IPS-NIHi7 (cell line): Measurements from ENCODE around the gene NAV2.
A peak's percentile ranks its signal among the peaks of the same experiment; 100 is the strongest.

Source experiments
- DNase-seq: peaks from one replicate; pipeline ENCODE4 v3.0.0; 2012; ENCODE audit warnings: mixed read lengths; ENCODE audit errors: extremely low spot score

The NAV2 gene

DNA sequence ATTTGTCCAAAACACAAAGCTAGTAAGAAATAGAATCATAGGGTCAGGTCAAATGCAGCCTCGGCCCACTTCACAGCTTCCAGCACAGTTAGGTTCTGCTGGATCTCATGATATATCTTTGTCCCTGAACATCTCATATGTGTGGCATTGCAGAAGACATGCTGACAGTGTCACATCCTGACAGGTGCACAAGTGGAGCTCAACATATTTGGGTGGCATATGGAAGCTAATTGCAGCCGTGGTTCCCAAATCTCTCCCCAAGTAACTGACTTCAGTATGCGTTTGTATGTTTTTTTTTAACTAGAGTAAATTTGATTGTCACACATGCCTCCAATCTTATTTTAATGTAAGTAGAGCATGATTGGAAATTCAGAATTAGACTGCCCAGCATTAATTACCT, 33.4 kb downstream of the NAV2 start:
- no peak for DNase-seq

DNA sequence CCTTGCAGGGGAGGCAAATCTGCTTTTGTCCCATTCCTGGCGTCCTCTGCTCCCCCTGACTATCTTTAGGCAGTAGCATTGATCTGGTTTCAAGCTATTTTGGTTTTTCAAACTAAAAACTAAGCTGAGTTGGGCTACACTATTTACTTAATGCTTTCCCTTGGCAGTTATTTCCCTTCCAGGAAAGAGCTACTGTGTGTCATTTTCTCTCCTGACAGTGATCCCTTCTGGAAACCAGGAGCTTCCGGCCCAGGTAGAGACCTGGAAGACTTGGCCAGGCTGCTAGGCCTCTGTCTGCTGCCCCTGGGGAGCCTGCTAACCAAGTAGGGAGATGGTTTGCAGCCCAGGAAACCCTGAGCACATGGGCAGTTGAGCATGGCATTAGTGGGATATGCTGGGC, 35.0 kb downstream of the NAV2 start:
- DNase-seq, result no peak

DNA sequence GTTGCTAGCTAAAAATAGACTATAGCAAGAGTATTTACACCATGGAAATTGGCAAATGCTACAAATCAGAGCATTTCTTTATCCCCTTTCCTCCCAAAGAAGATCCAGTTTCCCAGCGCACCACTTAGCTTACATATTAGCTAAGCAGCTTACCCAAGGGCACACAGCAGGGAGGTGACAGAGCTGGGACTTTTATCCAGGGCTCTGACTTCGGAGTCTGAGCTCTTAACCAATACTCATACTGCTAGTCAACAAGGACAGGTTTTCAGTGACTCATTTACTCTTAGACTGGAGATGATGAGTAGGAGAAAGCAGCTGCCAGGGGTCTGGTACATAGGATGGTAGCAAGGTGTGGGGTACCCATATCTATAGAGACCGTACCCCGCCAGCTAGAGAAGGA, 38.4 kb downstream of the NAV2 start:
- no peak for DNase-seq

DNA sequence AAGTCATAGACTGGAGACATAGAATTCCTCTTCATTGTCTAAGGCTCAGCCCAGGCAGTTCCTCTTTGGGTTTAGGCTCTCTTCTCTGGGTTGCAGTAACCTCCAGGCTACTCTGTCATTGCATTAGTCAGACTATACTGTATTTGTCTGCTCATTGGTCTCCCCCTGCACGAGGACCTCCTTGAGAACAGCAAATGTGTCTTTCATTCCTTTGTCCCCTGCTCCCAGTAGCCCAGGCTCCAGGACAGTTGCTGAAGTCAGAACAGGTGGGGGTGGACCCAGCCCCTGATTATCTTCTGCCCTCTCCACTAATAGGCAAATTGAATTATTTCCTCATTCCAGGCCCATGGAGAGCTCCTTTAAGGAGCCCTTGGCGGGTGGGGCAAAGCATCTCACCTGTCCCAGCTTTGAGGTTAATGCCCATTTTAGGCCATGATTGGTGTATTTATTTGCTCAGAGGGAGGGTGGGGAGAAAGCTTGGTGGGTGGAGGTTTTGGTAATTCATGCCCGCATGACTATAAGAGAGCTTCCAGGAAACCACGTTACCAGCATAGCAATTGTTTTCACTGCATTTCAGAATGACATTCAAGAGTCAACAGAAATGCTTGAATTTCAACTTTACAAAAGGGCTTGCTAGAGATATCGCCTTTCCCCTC, 40.9 kb downstream of the NAV2 start:
- DNase-seq, result no peak

DNA sequence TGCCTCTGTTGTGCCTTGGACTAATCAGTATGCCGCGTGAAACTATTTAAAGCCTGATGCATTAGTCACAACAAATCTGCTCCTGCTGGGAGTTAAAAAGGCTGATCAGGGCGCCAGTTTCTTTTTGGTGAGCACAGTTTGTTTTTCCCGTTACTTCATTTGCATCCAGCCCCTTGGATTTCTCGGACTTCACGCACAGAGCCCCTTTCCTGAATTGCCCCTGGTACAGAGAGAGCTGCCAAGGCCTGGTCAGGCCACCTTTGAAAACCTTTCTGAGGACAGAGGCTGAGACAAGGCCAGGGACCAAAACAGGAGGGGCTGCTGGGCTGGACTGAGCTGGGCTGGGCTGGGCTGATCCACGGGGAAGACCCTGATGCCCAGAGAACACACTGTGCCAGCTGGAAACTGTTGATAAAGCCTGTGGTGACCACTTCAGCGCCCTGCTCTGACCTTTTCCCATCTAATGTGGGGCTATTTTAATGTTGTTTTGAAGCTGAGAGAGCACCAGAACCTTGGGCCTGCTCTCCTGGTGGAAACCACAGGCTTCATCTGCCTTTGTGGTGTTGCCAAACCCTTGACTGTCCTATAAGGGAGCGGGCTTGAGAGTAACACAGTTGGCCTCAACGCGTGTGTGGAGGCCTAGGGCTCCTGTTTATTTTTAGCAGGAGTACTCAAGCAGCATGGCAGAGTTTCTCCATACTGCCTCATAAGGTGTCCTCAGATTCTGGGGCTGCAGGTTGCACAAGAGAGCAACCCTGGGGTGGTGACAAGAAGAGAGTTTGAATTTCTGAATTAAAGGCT, 44.2 kb downstream of the NAV2 start:
- no peak for DNase-seq

DNA sequence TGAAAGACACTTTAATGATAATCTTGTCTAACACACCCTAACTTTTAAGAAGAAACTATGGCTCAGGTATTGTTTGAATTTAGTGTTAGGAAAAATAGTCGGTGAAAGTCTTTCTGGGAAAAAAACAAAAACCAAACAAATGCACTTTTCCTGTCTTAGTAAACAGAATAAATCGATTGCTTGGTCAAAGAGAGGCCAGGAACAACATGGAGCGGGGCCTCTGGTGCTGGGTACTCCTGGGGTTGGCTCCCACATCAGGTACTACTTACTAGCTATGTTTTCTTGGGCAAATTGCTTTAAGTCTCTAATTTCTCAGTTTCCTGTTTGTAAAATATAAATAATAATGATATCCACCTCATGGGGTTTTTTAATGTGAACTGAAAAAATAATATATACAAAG, 46.8 kb downstream of the NAV2 start:
- no peak for DNase-seq

DNA sequence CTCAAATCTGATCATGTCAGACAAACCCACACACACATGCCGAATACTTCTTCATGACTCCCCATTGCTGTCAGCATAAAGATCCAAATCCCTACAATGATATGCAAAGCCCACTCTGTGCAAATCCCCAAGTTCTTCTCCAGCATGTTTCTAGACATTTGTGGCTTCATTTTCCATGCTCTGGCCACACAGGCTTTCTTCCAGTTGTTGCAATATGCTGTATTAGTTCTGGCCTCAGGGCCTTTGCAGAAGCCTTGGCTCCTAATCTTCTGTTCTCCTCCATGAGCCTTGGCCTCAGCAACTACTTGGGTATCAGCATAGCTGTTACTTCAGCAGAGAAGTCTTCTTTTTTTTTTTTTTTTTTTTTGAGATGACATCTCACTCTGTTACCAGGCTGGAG, 49.6 kb downstream of the NAV2 start:
- no peak for DNase-seq

DNA sequence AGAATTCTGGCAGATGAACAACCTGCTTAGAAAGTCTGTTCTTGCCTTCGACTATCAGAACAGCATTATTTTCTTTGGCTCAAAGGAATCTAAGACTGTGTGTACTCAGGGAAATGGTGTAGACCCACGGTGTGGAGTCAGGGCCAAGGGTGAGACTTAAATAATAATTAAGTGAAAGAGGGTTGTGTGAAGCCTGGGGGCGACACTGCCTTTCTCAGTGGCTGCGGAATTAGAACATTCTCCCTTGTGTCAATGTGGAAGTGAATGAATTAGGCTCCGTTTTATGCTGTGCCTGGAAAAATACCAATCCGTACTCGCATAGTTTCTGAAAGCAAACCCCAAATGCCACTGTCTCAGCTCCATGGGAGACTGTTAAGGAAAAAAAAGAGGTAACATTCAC, 50.7 kb downstream of the NAV2 start:
- DNase-seq, result no peak

DNA sequence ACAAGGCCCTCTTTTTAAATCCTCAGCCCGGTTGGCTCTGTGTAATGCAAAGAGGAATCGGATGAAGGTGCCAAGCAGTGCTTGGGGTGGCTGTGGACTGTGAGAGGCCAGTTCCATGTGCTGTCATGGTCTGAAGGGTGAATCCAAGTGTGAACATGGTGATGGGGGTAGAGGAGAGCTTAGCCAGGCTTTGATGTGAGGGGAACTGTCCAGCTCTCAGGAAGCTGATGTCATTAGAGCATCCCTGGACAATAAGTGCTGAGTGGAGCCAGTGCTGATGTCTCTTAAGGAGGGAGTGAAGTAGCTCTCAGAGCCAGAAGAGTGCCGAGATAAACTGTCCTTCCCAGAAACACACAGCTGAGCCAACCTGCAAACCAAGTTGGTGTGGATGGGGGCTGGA, 53.6 kb downstream of the NAV2 start:
- peak; percentile 43 for DNase-seq

DNA sequence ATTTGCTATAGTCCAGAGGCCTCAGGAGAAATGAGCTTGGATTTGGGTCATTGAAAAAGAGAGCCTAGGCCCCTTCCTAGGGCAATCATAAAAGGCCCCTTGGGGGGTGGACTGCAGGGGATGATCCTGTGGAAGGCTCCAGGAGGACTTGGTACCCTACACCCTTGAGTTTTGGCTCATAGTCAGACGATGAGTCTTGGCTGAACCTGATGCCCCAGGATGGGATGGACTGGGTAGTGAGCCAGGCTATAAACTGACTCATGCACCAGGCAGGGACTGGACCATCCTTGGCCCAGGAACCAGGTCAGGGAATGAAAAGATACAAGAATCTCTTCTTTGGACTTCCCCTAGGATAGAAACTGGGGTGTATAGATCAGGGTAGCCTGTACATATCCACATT, 54.2 kb downstream of the NAV2 start:
- DNase-seq, result no peak

DNA sequence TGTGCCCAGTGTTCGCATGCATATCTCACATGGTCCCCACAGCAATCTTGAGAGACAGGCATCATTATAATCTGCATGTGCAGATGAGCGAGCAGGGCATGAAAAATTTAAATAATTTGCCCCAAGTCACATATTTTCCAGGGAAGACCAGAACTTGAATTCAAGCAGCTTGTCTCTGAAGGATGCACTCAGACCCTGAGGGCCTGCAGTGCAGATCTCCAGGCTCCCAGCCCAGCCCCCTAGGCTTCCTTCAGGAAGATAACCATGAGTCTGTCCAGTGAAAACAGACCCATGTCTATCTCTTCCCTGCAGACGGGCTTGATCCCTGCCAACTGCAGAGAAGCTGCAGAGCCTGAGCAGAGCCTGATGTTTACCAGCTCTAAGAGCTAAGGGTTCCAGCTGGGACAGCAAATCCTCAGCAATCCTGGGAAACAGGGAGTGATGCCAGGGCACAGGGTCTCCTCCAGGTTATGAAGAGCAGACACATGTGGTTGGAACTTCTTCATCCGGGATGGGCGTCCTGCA, 55.1 kb downstream of the NAV2 start:
- no peak for DNase-seq

DNA sequence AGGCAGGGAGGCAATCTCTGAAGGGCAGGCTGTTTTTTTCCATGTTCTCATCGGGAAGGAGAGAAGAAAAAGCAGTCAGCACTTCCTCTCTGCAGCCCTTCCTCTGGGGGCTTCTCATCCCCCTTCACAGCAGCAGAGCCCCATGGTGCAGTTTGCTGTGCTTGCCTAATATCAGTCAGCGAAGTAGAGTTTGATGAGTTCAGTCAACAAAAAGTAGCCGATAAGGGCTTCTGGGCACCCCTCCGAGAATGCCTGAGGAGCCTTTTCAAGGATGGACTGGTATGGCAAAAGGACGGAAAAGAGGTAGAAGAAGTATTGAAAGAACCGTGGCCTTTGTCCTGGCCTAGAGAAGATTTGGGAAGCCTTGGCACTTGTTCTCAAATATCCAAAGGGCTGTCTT, 55.6 kb downstream of the NAV2 start:
- DNase-seq, result no peak

DNA sequence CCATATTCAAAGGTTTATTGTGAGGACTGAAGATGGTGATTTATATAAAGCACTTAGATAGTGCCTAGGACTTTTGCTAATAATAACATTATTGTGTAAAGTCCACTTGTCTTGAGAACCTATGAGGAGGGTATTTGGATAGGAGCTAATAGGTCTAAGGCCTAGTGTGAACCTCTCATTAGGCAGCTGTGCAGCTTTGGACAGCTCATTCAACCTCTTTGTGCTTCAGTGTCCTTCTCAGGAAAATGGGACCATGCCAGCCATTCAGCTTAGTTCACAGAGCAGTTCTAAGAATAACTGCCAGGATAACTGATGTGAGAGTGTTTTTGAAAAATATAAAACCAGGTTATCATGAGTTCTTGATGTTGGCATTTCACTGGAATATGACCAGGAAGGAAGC, 56.2 kb downstream of the NAV2 start:
- no peak for DNase-seq

DNA sequence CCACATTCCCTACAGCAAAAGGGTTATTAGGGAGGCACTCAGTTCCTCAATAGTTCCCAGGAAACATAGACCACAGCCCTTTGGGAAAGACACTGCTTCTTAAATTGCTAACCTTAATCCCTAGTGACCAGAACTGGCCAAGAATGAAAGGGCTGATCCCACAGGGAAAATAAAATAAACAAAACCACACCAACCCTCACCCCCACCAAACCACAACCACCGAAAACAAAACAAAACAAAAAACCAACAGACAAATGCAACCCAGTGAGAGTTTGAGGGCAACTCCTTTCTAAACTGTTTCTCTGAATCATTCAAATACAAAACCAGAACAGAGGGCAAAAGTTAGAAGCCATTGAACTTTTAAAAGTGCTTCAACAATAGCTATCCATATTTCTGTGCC, 57.2 kb downstream of the NAV2 start:
- no peak for DNase-seq

DNA sequence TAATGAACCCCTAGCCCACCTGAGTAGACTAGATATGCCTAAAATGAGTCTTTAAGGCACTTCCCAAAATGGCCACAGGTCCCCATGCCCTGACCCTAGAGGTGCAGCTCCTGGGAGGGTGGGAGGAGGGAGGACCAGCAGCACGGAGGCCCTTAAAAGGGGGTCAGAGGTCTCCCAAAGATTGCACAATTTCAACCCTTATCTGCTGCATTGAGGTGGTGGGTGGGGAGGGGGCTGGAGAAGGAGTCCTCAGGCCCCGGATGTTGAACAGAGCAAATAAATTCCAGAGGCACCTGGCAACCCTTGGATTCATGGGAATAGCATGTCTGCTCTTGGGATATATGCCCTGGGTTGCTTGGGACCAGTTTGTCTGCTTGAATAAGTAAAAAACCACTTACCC, 57.6 kb downstream of the NAV2 start:
- no peak for DNase-seq

DNA sequence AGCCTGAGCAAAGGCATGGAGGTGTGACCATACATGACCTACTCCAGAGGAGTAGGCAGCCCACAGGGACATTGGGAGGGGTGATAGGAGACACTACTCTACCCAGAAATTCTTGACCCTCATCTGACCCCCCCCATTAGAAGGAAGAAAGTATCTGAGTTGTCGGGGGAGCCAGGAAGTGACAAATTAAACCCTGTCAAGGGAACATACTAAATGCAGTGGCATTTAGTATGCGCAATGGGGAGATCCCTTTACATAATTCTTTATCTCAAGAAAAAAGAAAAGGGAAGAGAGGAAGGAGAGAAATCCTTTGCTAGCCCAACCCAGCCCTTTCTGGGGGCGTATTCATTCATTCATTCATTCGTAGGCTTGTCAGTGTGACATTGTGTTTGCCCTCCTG, 58.8 kb downstream of the NAV2 start:
- no peak for DNase-seq

DNA sequence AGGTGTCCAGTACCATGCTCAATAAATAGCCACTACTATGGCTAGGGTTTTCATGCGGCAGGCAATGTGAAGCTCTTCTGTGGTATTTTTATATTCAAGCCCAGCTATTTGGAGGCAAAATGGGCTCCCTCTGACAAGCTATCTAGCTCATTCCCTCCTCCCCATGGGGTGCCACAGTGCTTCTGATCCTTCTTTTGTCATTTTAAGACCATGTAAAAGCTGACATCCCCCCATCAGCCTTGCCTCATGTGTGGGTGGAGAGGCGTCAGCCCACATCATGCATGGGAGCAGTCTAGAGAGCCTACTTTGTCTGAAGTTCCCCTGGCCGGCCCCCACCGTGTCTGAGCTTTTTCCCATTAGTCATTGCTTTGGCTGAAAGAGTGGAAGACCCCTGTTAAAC, 59.8 kb downstream of the NAV2 start:
- peak; percentile 81 for DNase-seq

DNA sequence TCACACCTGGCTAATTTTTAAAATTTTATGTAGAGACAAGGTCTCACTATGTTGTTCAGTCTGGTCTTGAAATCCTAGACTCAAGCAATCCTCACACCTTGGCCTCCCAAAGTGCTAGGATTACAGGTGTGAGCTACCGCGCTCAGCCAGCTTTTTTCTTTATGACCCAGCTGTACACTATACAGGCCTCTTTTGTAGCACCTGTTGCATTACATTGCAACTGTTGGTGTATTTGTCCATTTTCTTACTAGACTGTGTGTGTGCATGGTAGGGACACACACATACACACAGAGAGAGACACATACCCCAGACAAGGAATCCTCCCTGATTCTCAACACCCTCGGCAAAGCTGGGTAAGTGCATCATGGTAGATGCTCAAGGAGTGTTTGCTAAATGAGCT, 61.7 kb downstream of the NAV2 start:
- no peak for DNase-seq

DNA sequence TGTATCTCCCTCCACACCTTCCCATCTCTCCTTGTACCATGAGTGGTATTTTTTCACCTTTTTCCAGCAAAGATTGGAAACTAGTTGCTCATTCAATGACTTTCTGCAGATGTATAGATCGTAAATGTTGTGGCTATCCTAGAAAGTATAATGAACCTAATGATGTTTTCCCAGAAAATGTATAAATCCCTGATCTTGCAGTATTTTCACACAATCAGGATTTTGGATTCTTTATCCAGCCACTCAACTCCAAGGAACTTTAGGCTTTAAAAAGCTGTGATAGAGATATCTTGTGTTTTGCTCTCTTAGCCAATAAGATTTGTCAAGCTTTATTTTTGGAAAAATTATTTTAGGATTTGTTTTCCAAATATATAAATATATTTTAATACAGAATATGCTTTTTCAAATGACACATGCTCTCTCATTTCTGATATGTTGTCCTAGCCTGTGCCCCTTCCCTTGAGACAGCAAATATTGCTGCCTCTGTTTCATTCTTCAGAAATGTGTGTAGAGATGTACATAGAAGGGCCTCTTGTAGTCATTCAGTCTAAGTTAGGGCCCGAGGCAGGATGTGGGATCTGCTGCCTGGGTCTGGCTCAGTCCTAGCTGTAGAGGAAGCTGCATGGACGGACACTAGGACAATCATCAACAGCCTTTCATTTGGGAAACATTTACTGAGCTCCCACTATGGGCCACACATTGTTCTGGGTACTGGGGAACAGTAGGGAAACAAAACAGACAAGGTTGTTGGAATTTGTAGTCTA, 62.4 kb downstream of the NAV2 start:
- DNase-seq, result no peak

DNA sequence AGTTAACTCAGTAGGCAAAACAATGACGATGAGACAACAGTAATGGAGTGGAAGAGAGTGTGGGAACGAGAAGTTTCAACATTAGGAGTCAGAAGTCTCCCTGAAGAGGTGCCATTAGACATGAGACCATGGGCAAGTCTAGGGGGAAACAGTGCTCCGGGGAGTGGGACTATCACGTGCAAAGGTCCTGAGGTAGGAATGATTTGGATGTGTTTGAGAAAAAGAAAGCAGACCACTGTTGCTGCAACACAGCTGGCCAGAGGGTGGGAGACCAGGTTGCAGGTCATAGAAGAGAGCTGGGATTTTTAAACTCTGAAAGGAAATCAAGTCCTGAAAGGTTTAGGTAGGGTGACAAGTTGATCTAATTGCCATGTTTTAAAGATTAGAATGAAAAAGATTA, 63.0 kb downstream of the NAV2 start:
- no peak for DNase-seq

DNA sequence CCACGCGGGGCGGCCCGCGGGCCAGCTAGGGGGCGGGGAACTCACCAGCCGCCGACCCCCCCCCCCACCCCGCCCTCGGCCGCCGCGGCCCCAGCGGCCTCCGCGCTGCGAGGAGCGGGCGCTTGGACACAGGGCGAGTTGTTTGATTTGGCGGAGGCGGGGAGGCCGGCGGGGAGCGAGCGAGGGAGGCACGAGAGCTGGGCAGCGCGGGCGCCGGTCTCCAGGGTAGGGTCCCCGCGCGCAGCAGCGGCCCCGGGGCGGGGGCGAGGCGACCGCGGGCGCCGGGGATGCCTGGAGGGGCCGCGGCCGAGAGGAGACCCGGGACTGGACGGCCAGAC, 64.4 kb downstream of the NAV2 start:
- DNase-seq, result peak; percentile 46

DNA sequence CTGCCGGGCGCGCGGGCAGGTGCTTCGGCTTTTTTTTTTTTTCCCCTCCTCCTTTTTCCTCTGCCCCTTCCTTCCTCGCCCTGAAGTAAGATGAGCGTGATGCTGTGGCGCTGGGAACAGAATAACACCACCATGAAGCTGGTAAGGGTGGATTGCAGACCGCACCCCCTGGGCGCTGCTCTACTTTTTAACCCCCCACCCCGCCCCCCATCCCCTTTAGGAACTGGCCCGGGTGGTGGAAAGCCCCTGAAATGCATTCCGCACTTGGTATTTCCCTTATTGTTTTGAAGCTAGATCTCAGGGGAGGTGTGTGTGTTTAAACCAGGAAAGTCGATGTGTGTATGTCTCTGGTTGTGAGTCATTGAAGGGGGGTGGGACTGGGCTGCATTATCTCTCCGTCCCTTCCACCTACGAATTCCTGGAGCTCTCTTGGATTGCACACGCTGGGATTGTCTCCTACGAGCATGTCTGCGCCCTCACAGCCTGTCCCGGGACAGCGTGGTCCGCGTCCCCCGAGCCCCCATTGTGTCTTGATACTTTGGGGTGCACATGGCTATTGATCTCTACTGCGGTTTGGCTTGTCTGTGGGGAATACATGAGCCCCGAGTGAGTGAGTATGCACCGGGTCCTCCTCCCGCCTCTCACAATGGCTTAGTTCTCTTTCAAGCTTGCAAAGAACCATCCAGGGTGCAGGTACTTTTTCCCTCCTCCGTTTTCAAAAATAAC, 64.9 kb downstream of the NAV2 start:
- peak; percentile 77 for DNase-seq
